Neural progenitor cell (in vitro differentiated cells): ENCODE measurements around the gene MAPRE2. TPM values are rescaled to one million over a fixed set of nuclear protein-coding genes. Genes with fewer than 3 reads are reported as not detected.
A peak's percentile ranks its signal among the peaks of the same experiment; 100 is the strongest.

Experiments used
- DNase-seq: peaks from one replicate; pipeline ENCODE4 v3.0.0-alpha.2; 2016; ENCODE audit warnings: low spot score
- H2AFZ ChIP-seq: fragments of 200-600 bp; sonication (generic); replicated peaks from 2 replicates; pipeline ENCODE4 v1.6.1; 2016; ENCODE audit warnings: antibody characterized with exemption
- H3F3A ChIP-seq: fragments of 200-600 bp; sonication (generic); 2 replicates; pipeline ENCODE4 v1.6.1; 2016; ENCODE audit warnings: antibody characterized with exemption, low read depth
- H3K27ac ChIP-seq: fragments of 200-600 bp; sonication (generic); 2 replicates; pipeline ENCODE4 v1.5.1; 2016; ENCODE audit warnings: mild to moderate bottlenecking
- H3K27me3 ChIP-seq: fragments of 200-600 bp; sonication (generic); 2 replicates; pipeline ENCODE4 v1.6.1; 2016; ENCODE audit warnings: mild to moderate bottlenecking, moderate library complexity
- H3K36me3 ChIP-seq: fragments of 200-600 bp; sonication (generic); 2 replicates; pipeline ENCODE4 v1.5.1; 2016
- H3K4me1 ChIP-seq: fragments of 200-600 bp; sonication (generic); 2 replicates; pipeline ENCODE4 v1.6.1; 2016; ENCODE audit warnings: mixed run types
- H3K4me2 ChIP-seq: fragments of 200-600 bp; sonication (generic); 2 replicates; pipeline ENCODE4 v1.6.1; 2016
- H3K4me3 ChIP-seq: fragments of 200-600 bp; sonication (generic); 2 replicates; pipeline ENCODE4 v1.5.1; 2016
- H3K79me2 ChIP-seq: fragments of 200-600 bp; sonication (generic); 2 replicates; pipeline ENCODE4 v1.6.1; 2016; ENCODE audit warnings: low read depth
- H3K9ac ChIP-seq: fragments of 200-600 bp; sonication (generic); 2 replicates; pipeline ENCODE4 v1.6.1; 2016
- H3K9me3 ChIP-seq: fragments of 200-600 bp; sonication (generic); 2 replicates; pipeline ENCODE4 v1.5.1; 2016; ENCODE audit warnings: low read depth
- H4K20me1 ChIP-seq: fragments of 200-600 bp; sonication (generic); 2 replicates; pipeline ENCODE4 v1.6.1; 2016; ENCODE audit warnings: low read depth
- H3K27ac Mint-ChIP-seq: 3 replicates; pipeline ENCODE4 v1.8.0; 2021; ENCODE audit warnings: mixed read lengths
- H3K27me3 Mint-ChIP-seq: 2 replicates; pipeline ENCODE4 v1.8.0; 2022; ENCODE audit warnings: low read depth, mild to moderate bottlenecking, inconsistent platforms, moderate library complexity, mixed read lengths; ENCODE audit not compliant: insufficient read depth
- H3K36me3 Mint-ChIP-seq: 3 replicates; pipeline ENCODE4 v1.8.0; 2021; ENCODE audit warnings: mixed read lengths
- H3K4me1 Mint-ChIP-seq: 3 replicates; pipeline ENCODE4 v1.8.0; 2021; ENCODE audit warnings: mixed read lengths
- H3K4me3 Mint-ChIP-seq: 3 replicates; pipeline ENCODE4 v1.8.0; 2021; ENCODE audit warnings: mild to moderate bottlenecking, moderate library complexity, mixed read lengths
- H3K9me3 Mint-ChIP-seq: 3 replicates; pipeline ENCODE4 v1.8.0; 2020; ENCODE audit warnings: mixed read lengths
- EZH2 ChIP-seq: fragments of 200-600 bp; sonication (generic); IDR thresholded peaks from 2 replicates; pipeline ENCODE4 v1.6.1; 2017; ENCODE audit warnings: antibody characterized with exemption, mild to moderate bottlenecking, moderate library complexity
- EZH2phosphoT487 ChIP-seq: fragments of 200-600 bp; sonication (generic); IDR thresholded peaks from 2 replicates; pipeline ENCODE4 v1.6.1; 2017; ENCODE audit warnings: antibody characterized with exemption
- total RNA-seq: library from RNA; depleted of rRNA; stranded (reverse); fragments of >200 nt; gene quantifications from 2 replicates; pipeline ENCODE4 v1.2.3, GENCODE V29; 2015; ENCODE audit warnings: low replicate concordance
- TF ChIP-seq, protein P1 (sequence below): fragments of 200-600 bp; sonication (generic); IDR thresholded peaks from 2 replicates; pipeline ENCODE4 v1.5.1; 2017; ENCODE audit warnings: antibody characterized with exemption, mild to moderate bottlenecking

MAPRE2 gene
- total RNA-seq, 1 donor from 2014 or later, result 34.6 TPM

DNA sequence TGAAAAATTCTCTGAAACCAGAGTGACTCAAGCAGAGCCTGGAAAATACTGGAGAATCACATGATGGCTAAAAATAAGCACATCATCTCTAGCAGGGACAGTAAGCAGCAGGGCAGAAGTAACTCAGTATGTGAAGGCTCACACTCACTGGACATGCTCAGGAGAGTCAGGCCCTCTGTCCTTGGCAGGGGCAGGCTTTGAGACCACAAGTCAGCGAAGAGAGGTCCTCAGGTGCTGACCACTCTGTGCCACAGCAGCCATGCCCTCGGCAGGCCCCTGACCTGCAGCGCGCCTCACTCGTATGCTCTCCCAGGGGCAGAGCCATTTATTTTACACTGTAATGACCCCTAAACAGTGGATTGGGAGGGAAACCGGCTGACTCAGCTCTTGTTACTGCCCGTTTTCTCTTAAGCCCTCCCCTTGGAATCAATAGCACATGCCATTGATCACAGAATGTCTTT, 76.8 kb downstream of the MAPRE2 start:
- H3K9ac ChIP-seq, result no peak overlapping the region
- peaks cover 18% of the 10 kb centered on the region for H3K4me1 Mint-ChIP-seq
- H3K4me3 ChIP-seq, result no peak overlapping the region
- TF ChIP-seq, protein P1, sequence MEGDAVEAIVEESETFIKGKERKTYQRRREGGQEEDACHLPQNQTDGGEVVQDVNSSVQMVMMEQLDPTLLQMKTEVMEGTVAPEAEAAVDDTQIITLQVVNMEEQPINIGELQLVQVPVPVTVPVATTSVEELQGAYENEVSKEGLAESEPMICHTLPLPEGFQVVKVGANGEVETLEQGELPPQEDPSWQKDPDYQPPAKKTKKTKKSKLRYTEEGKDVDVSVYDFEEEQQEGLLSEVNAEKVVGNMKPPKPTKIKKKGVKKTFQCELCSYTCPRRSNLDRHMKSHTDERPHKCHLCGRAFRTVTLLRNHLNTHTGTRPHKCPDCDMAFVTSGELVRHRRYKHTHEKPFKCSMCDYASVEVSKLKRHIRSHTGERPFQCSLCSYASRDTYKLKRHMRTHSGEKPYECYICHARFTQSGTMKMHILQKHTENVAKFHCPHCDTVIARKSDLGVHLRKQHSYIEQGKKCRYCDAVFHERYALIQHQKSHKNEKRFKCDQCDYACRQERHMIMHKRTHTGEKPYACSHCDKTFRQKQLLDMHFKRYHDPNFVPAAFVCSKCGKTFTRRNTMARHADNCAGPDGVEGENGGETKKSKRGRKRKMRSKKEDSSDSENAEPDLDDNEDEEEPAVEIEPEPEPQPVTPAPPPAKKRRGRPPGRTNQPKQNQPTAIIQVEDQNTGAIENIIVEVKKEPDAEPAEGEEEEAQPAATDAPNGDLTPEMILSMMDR, result no peak
- TF ChIP-seq EZH2 (no peak), EZH2phosphoT487 (no peak)
- no peaks in the 10 kb centered on the region for H3K79me2 ChIP-seq
- no peaks in the 10 kb centered on the region for H3K27me3 ChIP-seq
- H3K9me3 Mint-ChIP-seq, result no peaks in the 10 kb centered on the region
- no peaks in the 10 kb centered on the region for H3K36me3 Mint-ChIP-seq
- no peaks in the 10 kb centered on the region for H3F3A ChIP-seq
- no peaks in the 10 kb centered on the region for H3K9me3 ChIP-seq
- peaks cover 4% of the 10 kb centered on the region for H3K27me3 Mint-ChIP-seq
- peak overlapping the region; percentile 29 for H3K4me2 ChIP-seq
- H2AFZ ChIP-seq, result no peak overlapping the region
- peak; percentile 31 for DNase-seq
- no peak overlapping the region for H3K27ac Mint-ChIP-seq
- no peak overlapping the region for H3K27ac ChIP-seq
- no peak overlapping the region for H3K4me3 Mint-ChIP-seq
- H3K36me3 ChIP-seq, result no peaks in the 10 kb centered on the region
- peaks cover 20% of the 10 kb centered on the region for H3K4me1 ChIP-seq
- H4K20me1 ChIP-seq, result peaks cover 6% of the 10 kb centered on the region

DNA sequence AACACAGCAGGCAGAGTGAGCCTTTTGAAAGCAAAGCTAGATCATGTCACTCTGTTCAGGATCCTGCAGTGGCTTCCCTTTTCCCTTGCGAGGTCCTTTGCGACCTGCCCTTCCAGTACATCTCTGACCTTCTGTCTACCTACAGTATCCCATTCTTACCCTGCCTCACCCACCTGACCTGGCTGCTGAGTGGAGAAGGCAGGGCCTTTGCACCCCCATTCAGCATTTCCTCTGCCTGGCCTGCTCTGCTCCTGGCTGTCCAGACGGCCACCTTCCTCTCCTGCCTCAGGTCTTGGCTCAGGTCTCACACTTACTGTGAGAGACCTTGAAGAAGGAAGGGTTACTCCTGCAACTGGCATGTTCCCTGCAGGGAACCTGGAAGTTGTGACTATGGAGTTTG, 77.4 kb downstream of the MAPRE2 start:
- Histone ChIP-seq H3K4me1 (peaks cover 21% of the 10 kb centered on the region), H3K36me3 (no peaks in the 10 kb centered on the region), H3K79me2 (no peaks in the 10 kb centered on the region), H3K27me3 (no peaks in the 10 kb centered on the region), H3K9me3 (no peaks in the 10 kb centered on the region), H4K20me1 (peaks cover 6% of the 10 kb centered on the region), H3K9ac (no peak overlapping the region), H3K4me2 (no peak overlapping the region), H2AFZ (no peak overlapping the region), H3F3A (no peaks in the 10 kb centered on the region), H3K4me3 (no peak overlapping the region), H3K27ac (no peak overlapping the region)
- TF ChIP-seq, protein P1, result no peak
- no peak for TF ChIP-seq EZH2phosphoT487
- TF ChIP-seq EZH2, result no peak
- H3K4me1 Mint-ChIP-seq, result peaks cover 21% of the 10 kb centered on the region
- H3K36me3 Mint-ChIP-seq, result no peaks in the 10 kb centered on the region
- peak overlapping the region; percentile 91 for H3K27ac Mint-ChIP-seq
- no peak overlapping the region for H3K4me3 Mint-ChIP-seq
- peaks cover 4% of the 10 kb centered on the region for H3K27me3 Mint-ChIP-seq
- DNase-seq, result peak; percentile 26
- no peaks in the 10 kb centered on the region for H3K9me3 Mint-ChIP-seq

DNA sequence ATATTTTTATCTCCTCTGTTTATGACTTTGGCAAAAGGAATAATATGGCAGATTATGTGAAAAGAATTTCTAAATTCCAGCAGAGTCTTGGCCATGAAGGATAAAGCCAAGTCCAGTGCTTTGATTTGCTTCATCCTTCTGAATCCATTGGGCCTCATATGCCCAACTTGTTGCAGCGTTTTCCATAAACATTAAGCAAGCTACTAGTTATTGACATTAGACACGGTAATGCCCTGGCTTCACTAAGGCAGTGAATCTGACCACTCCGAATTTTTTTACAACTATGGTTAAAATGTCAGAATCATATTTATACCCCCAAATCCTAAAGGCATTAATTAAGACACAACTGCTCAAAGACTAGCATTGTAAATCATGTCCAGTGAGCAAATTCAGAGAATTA, 79.8 kb downstream of the MAPRE2 start:
- Histone ChIP-seq H3K4me3 (no peak overlapping the region), H3K27me3 (no peaks in the 10 kb centered on the region), H3K9ac (no peak overlapping the region), H2AFZ (no peak overlapping the region), H3K4me1 (peaks cover 21% of the 10 kb centered on the region), H3K27ac (no peak overlapping the region), H3K36me3 (no peaks in the 10 kb centered on the region), H3F3A (no peaks in the 10 kb centered on the region), H3K4me2 (no peak overlapping the region), H3K9me3 (no peaks in the 10 kb centered on the region), H4K20me1 (peaks cover 6% of the 10 kb centered on the region), H3K79me2 (no peaks in the 10 kb centered on the region)
- peaks cover 21% of the 10 kb centered on the region for H3K4me1 Mint-ChIP-seq
- no peaks in the 10 kb centered on the region for H3K9me3 Mint-ChIP-seq
- no peak overlapping the region for H3K27ac Mint-ChIP-seq
- peaks cover 4% of the 10 kb centered on the region for H3K27me3 Mint-ChIP-seq
- no peak for DNase-seq
- H3K4me3 Mint-ChIP-seq, result no peak overlapping the region
- peaks cover 3% of the 10 kb centered on the region for H3K36me3 Mint-ChIP-seq
- TF ChIP-seq EZH2 (no peak), EZH2phosphoT487 (no peak)
- TF ChIP-seq, protein P1, result no peak
